ENCODE results near the gene DAAM1.

GRCh38 chr14:59320361-59320760 is 131.9 kb downstream of the DAAM1 start:
- TF ChIP-seq OVOL2 (CRISPR knock-in tag; IDR thresholded peaks at IDR 0.05; ENCODE audit: borderline replicate concordance) (no peak), CTCF (IDR thresholded peaks at IDR 0.05) (no peak), MAX (CRISPR knock-in tag; IDR thresholded peaks at IDR 0.05) (no peak), FOXP1 (CRISPR knock-in tag; IDR thresholded peaks at IDR 0.05; ENCODE audit: borderline replicate concordance) (no peak), STAT6 (CRISPR knock-in tag; conservative IDR thresholded peaks at IDR 0.05; ENCODE audit: low read depth) (no peak), GRHL2 (CRISPR knock-in tag; IDR thresholded peaks at IDR 0.05; ENCODE audit: insufficient replicate concordance, severe bottlenecking) (no peak), USF2 (CRISPR knock-in tag; IDR thresholded peaks at IDR 0.05) (no peak), ESRRA (CRISPR knock-in tag; IDR thresholded peaks at IDR 0.05; ENCODE audit: borderline replicate concordance) (no peak), SMAD4 (CRISPR knock-in tag; IDR thresholded peaks at IDR 0.05) (no peak)
